ENCODE results near the gene CDKN1A. TPM values are rescaled to one million over a fixed set of nuclear protein-coding genes. Genes with fewer than 3 reads are reported as not detected.

Gene CDKN1A
- total and polyA plus RNA-seq, 9 of the 15 experiments (the other 6 are each of a cell fraction or from before 2014, with no cell fraction given) = 0.25 to 8.1 (median 5.1) TPM

DNA sequence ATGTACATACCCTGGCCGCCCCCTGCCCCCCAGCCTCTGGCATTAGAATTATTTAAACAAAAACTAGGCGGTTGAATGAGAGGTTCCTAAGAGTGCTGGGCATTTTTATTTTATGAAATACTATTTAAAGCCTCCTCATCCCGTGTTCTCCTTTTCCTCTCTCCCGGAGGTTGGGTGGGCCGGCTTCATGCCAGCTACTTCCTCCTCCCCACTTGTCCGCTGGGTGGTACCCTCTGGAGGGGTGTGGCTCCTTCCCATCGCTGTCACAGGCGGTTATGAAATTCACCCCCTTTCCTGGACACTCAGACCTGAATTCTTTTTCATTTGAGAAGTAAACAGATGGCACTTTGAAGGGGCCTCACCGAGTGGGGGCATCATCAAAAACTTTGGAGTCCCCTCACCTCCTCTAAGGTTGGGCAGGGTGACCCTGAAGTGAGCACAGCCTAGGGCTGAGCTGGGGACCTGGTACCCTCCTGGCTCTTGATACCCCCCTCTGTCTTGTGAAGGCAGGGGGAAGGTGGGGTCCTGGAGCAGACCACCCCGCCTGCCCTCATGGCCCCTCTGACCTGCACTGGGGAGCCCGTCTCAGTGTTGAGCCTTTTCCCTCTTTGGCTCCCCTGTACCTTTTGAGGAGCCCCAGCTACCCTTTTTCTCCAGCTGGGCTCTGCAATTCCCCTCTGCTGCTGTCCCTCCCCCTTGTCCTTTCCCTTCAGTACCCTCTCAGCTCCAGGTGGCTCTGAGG is 7.6 kb downstream of the CDKN1A start:
- H3K79me2 ChIP-seq (ENCODE audit: control insufficient read depth, insufficient read depth, low read length) = no peaks in the 10 kb centered on the region
- intact Hi-C loops (cut with micrococcal nuclease) (no loop called here), in situ Hi-C loops (cut with MboI) (no loop called here)
- DNase-seq (ENCODE audit: extremely low read depth in 1 of 4, low spot score in 3 of 4) (no peak), FAIRE-seq (no peak), ATAC-seq (no peak)
- no peak overlapping the region for H3K4me3 ChIP-seq
- no peak overlapping the region for H2AFZ ChIP-seq (ENCODE audit: low read depth, low read length)
- H4K20me1 ChIP-seq (replicated peaks; ENCODE audit: control insufficient read depth, insufficient read depth, low read length) = no peaks in the 10 kb centered on the region
- TF ChIP-seq DACH1 (IDR thresholded peaks at IDR 0.05; ENCODE audit: partially characterized antibody) (no peak), ZNF224 (CRISPR knock-in tag; IDR thresholded peaks at IDR 0.05) (no peak), MYC (IDR thresholded peaks at IDR 0.05; ENCODE audit: low read depth, low read length) (no peak), MYC (CRISPR knock-in tag; IDR thresholded peaks at IDR 0.05; ENCODE audit: borderline replicate concordance, low read depth) (no peak), POLR2B (IDR thresholded peaks at IDR 0.05; ENCODE audit: low read depth, partially characterized antibody) (no peak), ZC3H11A (IDR thresholded peaks at IDR 0.05; ENCODE audit: low read depth, low read length) (no peak), DPF2 (IDR thresholded peaks at IDR 0.05) (no peak), MIER1 (IDR thresholded peaks at IDR 0.05; ENCODE audit: low read depth) (no peak), SAP30 (IDR thresholded peaks at IDR 0.05; ENCODE audit: borderline replicate concordance, insufficient read depth, low read depth, low read length, poor library complexity, severe bottlenecking) (no peak), ZKSCAN3 (CRISPR knock-in tag; IDR thresholded peaks at IDR 0.05) (no peak), ZNF589 (CRISPR knock-in tag; IDR thresholded peaks at IDR 0.05; ENCODE audit: low read depth) (no peak), HDAC3 (IDR thresholded peaks at IDR 0.05; ENCODE audit: borderline replicate concordance, partially characterized antibody) (no peak), CBFA2T2 (conservative IDR thresholded peaks at IDR 0.05) (no peak), ZBTB1 (CRISPR knock-in tag; IDR thresholded peaks at IDR 0.05; ENCODE audit: borderline replicate concordance, low read depth) (no peak), ZNF124 (CRISPR knock-in tag; IDR thresholded peaks at IDR 0.05) (no peak), U2AF1 (optimal IDR thresholded peaks at IDR 0.05; ENCODE audit: low read depth, low read length) (no peak), ZNF586 (CRISPR knock-in tag; conservative IDR thresholded peaks at IDR 0.05) (no peak)
- TF ChIP-seq, protein P1, sequence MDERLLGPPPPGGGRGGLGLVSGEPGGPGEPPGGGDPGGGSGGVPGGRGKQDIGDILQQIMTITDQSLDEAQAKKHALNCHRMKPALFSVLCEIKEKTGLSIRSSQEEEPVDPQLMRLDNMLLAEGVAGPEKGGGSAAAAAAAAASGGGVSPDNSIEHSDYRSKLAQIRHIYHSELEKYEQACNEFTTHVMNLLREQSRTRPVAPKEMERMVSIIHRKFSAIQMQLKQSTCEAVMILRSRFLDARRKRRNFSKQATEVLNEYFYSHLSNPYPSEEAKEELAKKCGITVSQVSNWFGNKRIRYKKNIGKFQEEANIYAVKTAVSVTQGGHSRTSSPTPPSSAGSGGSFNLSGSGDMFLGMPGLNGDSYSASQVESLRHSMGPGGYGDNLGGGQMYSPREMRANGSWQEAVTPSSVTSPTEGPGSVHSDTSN (CRISPR knock-in tag; IDR thresholded peaks at IDR 0.05; ENCODE audit: low read depth) = no peak
- TF ChIP-seq, protein P1 (tag; conservative IDR thresholded peaks at IDR 0.05; ENCODE audit: low read depth) = no peak
- TF ChIP-seq, protein P2, sequence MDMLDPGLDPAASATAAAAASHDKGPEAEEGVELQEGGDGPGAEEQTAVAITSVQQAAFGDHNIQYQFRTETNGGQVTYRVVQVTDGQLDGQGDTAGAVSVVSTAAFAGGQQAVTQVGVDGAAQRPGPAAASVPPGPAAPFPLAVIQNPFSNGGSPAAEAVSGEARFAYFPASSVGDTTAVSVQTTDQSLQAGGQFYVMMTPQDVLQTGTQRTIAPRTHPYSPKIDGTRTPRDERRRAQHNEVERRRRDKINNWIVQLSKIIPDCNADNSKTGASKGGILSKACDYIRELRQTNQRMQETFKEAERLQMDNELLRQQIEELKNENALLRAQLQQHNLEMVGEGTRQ (CRISPR knock-in tag; IDR thresholded peaks at IDR 0.05) = no peak
- H3K4me1 ChIP-seq (replicated peaks in 1 of 2; ENCODE audit: control insufficient read depth in 2 of 2, insufficient read depth in 2 of 2, low read length in 2 of 2) = peaks cover 11 to 12% of the 10 kb centered on the region in 2 experiments
- no TSS peak for BruUV-seq (replicated peaks)
- H3K9me3 ChIP-seq (replicated peaks; ENCODE audit: control insufficient read depth, insufficient read depth, low read depth, low read length) = no peaks in the 10 kb centered on the region
- peaks cover 11 to 12% of the 10 kb centered on the region in 2 experiments; a peak in 3 of 5 replicates for H3K27me3 ChIP-seq (ENCODE audit: control insufficient read depth in 2 of 2, insufficient read depth in 2 of 2, low read length in 2 of 2)
- H3K27ac ChIP-seq (ENCODE audit: extremely low read depth, low read depth, low read length) = no peak overlapping the region
- no peaks in the 10 kb centered on the region for H3K9me1 ChIP-seq (ENCODE audit: control insufficient read depth, insufficient read depth, low read length)
- no peak overlapping the region for H3K9ac ChIP-seq (ENCODE audit: insufficient read depth in 1 of 2, low read depth in 2 of 2, low read length in 2 of 2)
- ChIA-PET CTCF (ENCODE audit: low intra/inter-chr PET ratio) (interaction anchor here (0.5 to 0.7 kb wide), 2 partner anchors 30 to 385 kb away, joined by 3 read pairs; no protein-coding TSS in a partner anchor), POLR2A (interaction anchor here (0.6 to 1.5 kb wide), 5 partner anchors 11 to 839 kb away, joined by 3 to 4 read pairs (median 3); partner anchors contain the start of gene RAB44)
- no peaks in the 10 kb centered on the region; the same call in 2 of the 3 replicates for H3K36me3 ChIP-seq (ENCODE audit: control insufficient read depth, insufficient read depth, low read length)
- 35% methylated on average over 11 of the region's 11 CpGs for WGBS (ENCODE audit: insufficient coverage, low coverage, missing lambda C conversion rate)
- no peak overlapping the region for H3K4me2 ChIP-seq (ENCODE audit: insufficient read depth, low read length)

Measured in K562 (cell line).